OCI-LY3 (cell line): Measurements from ENCODE around the gene CACFD1.

ENCODE experiments used
- CTCF ChIP-seq: fragments of 200-600, 300-600 bp; sonication (generic); IDR thresholded peaks from 2 replicates; pipeline ENCODE4 v1.5.1; 2014; ENCODE audit warnings: antibody characterized with exemption, low read length, low read depth
- EZH2phosphoT487 ChIP-seq: fragments of 200-600 bp; shearing (Covaris generic); IDR thresholded peaks from 2 replicates; pipeline ENCODE4 v1.6.1; 2018; ENCODE audit warnings: antibody characterized with exemption, mixed run types, low read depth

GRCh38 chr9:133470988-133471387, 11.2 kb downstream of the CACFD1 start:
- TF ChIP-seq CTCF (no peak), EZH2phosphoT487 (no peak)
